Suprapubic skin (tissue), 4 donors: Measurements from ENCODE around the gene AGTR1. TPM values are rescaled to one million over a fixed set of nuclear protein-coding genes. Genes with fewer than 3 reads are reported as not detected.

Experiments
- DNase-seq, 2 donors: peaks; one replicate each; pipeline ENCODE4 v3.0.0-alpha.2; 2019; ENCODE audit warnings: low spot score in 2 of 2
- H3K27ac ChIP-seq: fragments of 200-600 bp; sonication (generic); one replicate; pipeline ENCODE4 v1.5.1; 2019
- H3K27me3 ChIP-seq: fragments of 200-600 bp; sonication (generic); one replicate; pipeline ENCODE4 v1.5.1; 2019
- H3K36me3 ChIP-seq: fragments of 200-600 bp; sonication (generic); one replicate; pipeline ENCODE4 v1.5.1; 2019
- H3K4me1 ChIP-seq: fragments of 200-600 bp; sonication (generic); one replicate; pipeline ENCODE4 v1.5.1; 2019
- H3K4me3 ChIP-seq: fragments of 200-600 bp; sonication (generic); one replicate; pipeline ENCODE4 v1.5.1; 2019; ENCODE audit warnings: mild to moderate bottlenecking
- H3K9me3 ChIP-seq: fragments of 200-600 bp; sonication (generic); one replicate; pipeline ENCODE4 v1.5.1; 2019
- CTCF ChIP-seq, 2 donors: fragments of 200-600 bp in 1 of 2; fragments of 450-650 bp in 1 of 2; sonication (generic) in 1 of 2; IDR thresholded peaks; one replicate each; pipeline ENCODE4 v1.5.1; 2016 to 2019; ENCODE audit warnings: antibody characterized with exemption in 2 of 2, mild to moderate bottlenecking in 1 of 2, moderate library complexity in 1 of 2
- EP300 ChIP-seq: sonication (generic); formaldehyde crosslinking; IDR thresholded peaks from one replicate; pipeline ENCODE4 v1.6.1; 2017; ENCODE audit warnings: antibody characterized with exemption
- POLR2A ChIP-seq, 2 donors: fragments of 450-650 bp; IDR thresholded peaks; one replicate each; pipeline ENCODE4 v1.6.1; 2017; ENCODE audit warnings: antibody characterized with exemption in 2 of 2, mild to moderate bottlenecking in 2 of 2, moderate library complexity in 2 of 2
- POLR2AphosphoS5 ChIP-seq, 3 donors: sonication (generic); formaldehyde crosslinking; IDR thresholded peaks; one replicate each; pipeline ENCODE4 v1.6.1; 2017; ENCODE audit warnings: antibody characterized with exemption in 3 of 3
- WGBS: methylation state at CpG from one replicate; pipeline ENCODE4 v1.1.5; 2018; 5-methylcytosine and 5-hydroxymethylcytosine counted together
- total RNA-seq, 4 donors: library from RNA; depleted of rRNA; stranded (reverse); fragments of >200 nt; gene quantifications; one replicate each; pipeline ENCODE4 v1.1.0, GENCODE V29; 2016

Gene AGTR1
- total RNA-seq, 4 donors from 2014 or later = 6.3 to 17.4 (median 14.1) TPM

- no peak overlapping the region for H3K27ac ChIP-seq
- DNase-seq = no peak
- WGBS = 72% methylated on average over 1 of the region's 1 CpG
- no peaks in the 10 kb centered on the region for H3K27me3 ChIP-seq
- no peak for TF ChIP-seq POLR2AphosphoS5 (IDR thresholded peaks at IDR 0.05)
- TF ChIP-seq POLR2A (IDR thresholded peaks at IDR 0.05) = no peak
- TF ChIP-seq CTCF (IDR thresholded peaks at IDR 0.05) = no peak
- TF ChIP-seq EP300 = no peak
- H3K36me3 ChIP-seq = no peaks in the 10 kb centered on the region
- peaks cover 13% of the 10 kb centered on the region for H3K4me1 ChIP-seq
- no peaks in the 10 kb centered on the region for H3K9me3 ChIP-seq
- no peak overlapping the region for H3K4me3 ChIP-seq
Measured at GRCh38 chr3:148792516-148792915, 94.8 kb downstream of the AGTR1 start.

Other genes with a start within 250 kb of the AGTR1 start
- gene CPB1, start 129.9 kb downstream of the AGTR1 start, total RNA-seq = not detected
- gene CPA3, start 167.4 kb downstream of the AGTR1 start, total RNA-seq = 1 to 10 TPM; 1.8 to 4.4 (median 2.4) TPM